Nucleus accumbens (tissue), 56 donors: Measurements from ENCODE around the gene USP32.
A peak's percentile ranks its signal among the peaks of the same experiment; 100 is the strongest.

Source experiments
- DNase-seq, 56 donors: peaks; one replicate each; lab custom pipeline; 2025; lab: John Stamatoyannopoulos, UW

Gene USP32

DNA sequence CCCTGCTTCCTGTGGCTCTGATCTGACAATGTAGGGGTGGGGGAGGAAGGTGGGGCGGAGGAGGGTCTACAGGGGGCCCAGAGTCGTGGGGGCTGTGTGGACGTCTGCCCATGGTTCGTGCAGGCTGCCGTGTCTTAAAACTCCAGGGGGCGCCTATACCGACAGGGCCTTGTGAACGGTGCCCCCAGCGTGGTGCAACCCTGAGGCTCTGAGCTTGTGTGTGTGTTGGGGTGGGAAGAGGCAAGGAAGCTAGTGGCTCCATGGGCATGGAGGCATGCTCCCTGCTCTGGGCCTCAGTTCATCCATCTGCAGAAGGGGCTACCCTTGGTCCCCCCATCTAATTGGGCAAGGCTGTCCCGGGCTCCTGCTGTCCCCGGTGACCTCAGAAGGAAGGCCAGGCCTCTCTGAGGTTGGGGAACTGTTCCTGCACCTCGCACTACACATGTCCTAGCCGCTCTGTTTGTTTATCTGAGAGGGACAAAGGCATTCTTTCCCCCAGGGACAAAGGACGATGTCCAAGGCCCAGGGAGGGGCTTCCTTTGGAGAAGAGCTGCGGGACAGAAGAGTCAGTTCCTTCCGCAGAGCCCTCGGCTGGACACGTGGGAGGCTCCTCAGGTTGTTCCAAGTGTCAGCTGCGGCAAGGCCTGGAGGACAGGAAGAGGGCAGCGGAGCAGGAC, 228.7 kb downstream of the USP32 start:
- DNase-seq = no peak

DNA sequence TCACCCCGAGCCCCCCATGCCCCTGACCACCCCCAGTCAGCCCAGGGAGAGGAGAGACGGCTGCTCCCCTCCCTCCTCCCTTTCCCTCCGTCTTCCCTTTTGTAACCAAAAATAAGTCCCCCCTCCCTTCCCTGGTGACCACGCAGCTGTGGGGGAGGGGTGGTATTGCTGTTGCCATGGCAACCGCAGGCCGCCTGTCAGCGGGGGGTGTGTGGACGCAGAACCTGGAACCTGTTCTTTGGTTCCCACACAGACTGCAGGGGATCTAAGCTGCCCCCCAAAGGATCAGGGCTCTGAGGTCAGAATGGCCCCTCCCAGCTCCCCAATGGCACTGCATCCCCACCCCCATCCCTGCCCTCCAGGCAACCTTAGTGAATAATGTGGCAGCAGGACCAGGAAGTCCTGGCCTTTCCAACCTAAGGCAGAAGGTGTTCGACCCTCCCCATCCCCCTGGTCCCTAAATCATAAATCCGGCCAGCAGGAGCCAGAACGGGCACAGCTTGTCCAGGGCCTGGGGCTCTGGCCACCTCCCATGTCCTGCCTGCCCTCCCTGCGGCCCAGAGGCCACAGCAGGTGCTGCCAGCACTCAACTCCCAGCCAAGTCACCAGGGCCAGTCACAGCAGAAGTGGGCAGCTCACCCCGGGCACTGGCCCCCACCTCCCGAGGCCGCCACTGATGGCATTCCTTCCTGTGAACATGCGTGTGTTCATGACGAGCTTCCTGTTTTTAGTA, 230.2 kb downstream of the USP32 start:
- peak in 4 of 56 donors; percentile 5 to 36 (median 17) for DNase-seq

DNA sequence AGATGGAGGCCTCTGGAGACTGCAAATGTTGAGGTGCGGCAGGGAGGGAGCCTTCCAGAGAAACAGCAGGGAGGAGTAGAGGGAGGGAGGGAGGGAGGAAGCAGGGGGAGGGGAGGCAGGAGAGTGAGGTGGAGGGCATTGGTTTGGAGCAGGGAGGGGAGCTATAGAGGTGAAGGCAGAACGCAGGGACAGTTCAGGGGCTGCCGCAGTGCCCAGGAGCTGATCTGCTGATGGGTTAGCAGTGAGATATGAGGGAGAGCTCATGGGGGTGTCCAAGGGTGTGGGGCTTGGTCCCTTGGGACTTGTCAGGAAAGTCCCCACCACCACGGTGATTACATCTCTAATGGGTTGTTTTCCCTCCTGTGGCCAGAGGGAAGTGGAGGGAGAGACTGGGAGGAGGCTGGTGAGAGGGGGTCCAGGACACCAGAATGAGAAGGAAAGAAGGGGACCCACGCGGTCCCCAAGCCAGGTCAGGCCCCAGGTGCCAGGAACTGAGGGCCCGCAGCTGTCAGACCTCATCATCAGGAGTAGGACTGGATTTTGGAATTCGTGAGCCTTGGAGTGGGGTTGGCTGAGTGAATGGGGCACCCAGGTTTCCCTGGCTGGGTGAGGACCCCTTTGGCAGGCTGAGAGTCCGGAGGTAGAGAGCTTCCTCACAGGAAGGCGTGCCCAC, 231.0 kb downstream of the USP32 start:
- DNase-seq = no peak

DNA sequence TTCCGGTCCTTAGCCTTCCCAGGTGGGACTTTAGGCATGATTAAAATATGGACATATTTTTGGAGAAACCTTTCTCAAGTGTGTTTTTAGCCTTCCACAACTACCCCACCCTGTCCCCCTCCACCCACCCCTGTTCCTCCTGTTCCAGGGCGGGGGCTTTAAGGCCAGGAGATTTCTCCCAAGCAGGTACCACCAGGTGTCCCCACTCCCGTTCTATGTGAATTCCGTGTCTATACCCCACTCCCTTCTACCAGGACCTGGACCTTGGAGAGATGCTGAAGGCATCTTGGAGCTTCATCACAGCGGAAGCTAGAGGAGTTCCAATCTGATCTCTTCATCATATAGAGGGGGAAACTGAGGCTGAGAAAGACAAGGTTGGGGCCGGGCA, 232.5 kb downstream of the USP32 start:
- no peak for DNase-seq

DNA sequence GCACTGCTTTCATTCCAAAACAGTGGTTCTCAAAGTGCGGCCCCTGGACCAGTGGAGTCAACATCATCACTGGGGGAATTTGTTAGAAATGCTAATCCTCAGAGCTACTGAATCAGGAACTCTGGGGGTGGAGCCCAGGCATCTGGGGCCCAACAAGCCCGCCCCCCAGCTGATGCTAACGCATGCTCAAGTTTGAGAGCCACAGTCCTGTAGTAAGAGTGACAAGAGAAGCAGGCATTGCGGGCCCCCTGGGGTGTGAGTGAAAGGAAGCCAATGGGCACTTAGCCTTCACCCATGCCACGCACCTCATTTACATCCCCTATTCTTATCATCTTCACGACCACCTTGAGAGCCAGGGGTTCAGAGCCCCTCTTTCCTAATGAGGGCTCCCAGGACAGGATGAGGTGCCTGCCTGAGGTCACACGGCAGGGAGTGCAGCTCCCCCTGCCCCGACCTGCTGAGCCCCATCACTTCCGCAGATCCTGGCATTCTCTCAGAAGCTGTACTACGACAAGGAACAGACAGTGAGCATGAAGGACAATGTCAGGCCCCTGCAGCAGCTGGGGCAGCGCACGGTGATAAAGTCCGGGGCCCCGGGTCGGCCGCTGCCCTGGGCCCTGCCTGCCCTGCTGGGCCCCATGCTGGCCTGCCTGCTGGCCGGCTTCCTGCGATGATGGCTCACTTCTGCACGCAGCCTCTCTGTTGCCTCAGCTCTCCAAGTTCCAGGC, 233.0 kb downstream of the USP32 start:
- no peak for DNase-seq

DNA sequence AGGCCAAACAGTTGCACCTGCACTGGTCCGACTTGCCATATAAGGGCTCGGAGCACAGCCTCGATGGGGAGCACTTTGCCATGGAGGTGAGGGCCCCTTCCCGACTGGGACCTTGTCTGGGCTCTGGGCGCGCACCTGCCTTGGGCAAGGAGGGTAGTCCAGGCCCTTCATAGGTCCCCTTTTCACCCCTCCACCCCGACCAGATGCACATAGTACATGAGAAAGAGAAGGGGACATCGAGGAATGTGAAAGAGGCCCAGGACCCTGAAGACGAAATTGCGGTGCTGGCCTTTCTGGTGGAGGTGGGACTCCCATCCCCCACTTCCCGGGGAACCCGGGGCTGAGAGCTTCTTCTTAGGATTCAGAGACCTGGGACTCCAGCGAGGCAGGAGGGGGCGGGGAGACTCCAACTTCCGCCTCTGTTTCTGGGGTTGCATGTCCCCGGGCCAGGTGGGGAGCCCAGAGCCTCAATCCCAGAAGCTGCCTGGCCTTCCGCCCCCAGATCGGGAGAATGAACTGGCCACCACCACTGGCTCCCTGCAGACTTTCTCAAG, 234.4 kb downstream of the USP32 start:
- no peak for DNase-seq

DNA sequence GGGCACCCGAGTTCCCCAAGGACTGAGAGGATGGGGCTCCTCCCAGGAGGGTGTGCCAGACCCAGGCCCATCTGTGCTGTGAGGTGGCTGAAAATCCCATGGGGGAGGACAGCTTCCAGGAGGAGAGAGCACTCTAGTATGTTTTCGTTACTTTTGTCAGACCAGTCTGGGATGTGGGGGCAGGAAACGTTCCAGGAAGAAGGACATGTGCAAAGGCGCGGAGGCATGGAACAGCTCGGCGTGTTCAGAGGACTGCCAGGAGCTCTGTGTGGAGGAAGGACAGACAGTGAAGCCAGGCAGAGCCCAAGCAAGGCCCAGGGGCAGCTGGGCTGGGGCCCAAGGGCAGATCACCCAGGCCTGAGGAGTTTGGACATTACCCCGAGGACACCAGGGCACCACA, 235.2 kb downstream of the USP32 start:
- no peak for DNase-seq

DNA sequence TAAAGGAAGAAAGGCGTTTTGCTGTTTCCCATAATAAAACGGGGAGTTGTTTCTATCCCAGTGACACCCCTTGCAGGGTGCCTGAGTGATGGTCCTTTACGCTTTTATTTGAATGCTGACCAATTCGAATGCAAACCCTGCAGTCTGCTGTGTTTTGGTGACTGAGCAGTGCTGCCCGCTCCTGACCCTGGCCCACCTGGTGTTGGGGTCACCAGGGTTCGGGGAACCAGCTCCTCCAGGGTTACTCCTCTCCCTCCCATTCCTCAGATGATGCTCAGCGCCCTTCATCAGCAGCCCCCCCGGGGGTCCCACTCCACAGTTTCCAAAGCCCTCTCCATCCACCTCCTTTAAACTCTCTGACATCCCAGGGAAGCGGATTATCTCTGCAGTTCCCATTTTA, 236.1 kb downstream of the USP32 start:
- DNase-seq = no peak

DNA sequence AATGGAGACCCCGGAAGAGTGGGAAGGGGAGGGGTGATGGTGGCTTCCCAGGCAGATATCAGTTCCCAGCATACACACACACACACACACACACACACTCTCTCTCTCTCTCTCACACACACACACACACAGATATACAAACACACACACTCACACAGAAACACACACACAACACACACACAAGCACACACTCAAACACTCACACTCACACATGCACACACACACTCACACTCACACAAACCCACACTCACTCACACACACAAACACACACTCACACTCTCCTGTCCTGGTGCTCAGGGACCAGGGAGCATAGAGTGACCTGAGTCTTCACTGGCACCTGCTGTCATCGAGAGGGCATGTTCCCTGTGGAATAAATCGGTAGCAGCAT, 236.5 kb downstream of the USP32 start:
- DNase-seq = no peak

DNA sequence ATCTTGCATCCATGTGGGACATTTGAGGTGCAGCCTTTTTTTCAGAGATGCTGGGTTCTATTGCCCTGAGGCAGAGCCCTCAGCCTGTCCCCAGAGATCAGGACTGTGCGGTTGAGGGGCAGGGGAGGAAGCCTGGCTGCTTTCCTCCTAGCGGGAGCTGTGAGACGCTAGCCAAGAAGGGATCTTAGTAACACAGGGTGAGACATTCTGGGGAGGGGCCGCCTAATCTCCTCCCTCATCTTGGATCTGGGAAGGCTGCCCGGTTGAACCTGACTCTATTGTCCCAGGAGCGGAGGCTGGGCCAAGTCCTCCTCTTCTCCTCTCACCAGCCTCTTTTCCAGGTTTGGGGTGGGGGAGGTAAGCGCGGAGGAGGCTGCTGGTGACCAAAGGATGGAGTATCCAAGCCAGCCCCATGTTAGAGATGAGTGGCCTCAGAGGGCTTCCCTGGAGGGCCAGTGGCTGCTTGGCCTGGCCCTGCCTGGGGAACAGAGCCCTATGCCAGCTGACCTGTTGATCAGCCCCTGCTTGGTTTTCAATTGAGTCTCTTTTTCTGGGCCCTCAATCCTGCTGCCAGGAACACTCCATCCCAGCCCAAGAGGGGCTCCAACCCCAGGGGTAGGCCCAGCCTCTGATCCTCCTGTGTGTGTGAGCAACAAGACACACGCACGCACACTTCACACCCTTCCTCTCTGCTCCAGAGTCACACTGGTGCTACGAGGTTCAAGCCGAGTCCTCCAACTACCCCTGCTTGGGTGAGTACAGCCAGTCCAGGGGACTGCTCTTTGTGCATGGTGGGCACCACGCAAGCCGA, 237.1 kb downstream of the USP32 start:
- DNase-seq = peak in 15 of 56 donors; percentile 8 to 53 (median 16)

DNA sequence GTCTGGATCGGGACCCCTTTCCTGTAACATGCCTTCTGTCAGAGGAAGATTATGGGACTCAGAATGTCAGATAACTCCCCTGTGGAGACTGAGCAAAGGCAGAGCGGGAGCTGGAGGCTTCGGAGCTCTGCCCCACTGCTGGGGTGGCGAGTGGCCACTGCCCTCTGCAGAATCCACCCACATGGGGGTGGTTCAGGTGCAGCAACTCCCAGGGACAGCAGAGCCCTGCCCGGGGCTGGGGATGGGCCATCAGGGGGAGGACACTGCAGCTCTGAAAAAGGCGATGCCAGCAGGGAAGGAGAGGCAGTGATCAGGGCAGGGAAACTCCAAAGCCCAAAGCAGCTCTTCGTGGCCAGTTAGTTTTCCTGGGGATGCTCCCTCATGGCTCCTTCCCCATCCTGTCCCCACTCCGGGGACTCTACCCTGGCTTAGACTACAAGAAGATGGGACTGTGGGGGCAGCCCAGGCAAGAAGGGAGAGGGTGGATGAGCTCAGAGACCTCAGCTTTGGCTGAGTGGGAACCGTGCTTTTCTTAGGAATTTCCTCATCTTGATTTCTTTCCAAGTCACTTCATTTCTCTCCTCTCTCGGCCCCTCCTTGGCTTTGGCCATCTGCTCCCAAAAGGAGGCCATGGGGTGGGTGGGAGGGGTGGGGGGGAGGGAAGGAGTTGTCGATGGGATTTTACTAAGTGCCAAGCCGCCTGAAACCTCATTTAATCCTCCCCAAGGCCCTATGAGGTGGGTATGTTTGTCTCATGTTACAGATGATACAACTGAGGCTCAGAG, 238.1 kb downstream of the USP32 start:
- no peak for DNase-seq

DNA sequence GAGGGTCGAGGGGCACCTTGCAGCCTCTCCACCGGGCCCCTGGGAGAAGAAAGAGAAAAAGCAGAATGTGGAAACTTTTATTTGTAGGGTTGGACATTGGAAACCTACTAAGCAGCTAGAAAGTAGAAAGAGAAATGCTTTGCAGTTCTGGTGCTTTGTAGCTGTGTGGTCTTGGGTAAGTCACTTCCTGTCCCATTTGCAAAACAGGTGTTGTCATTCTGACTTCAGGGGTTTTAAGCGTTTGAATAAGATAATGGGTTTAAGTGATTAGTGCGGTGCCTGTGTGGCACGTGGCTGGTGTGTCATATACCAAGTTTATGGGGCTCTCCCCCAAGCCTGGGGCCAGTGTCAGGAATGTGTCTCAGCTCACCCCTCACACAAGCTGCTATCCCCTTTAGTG, 240.6 kb downstream of the USP32 start:
- no peak for DNase-seq

DNA sequence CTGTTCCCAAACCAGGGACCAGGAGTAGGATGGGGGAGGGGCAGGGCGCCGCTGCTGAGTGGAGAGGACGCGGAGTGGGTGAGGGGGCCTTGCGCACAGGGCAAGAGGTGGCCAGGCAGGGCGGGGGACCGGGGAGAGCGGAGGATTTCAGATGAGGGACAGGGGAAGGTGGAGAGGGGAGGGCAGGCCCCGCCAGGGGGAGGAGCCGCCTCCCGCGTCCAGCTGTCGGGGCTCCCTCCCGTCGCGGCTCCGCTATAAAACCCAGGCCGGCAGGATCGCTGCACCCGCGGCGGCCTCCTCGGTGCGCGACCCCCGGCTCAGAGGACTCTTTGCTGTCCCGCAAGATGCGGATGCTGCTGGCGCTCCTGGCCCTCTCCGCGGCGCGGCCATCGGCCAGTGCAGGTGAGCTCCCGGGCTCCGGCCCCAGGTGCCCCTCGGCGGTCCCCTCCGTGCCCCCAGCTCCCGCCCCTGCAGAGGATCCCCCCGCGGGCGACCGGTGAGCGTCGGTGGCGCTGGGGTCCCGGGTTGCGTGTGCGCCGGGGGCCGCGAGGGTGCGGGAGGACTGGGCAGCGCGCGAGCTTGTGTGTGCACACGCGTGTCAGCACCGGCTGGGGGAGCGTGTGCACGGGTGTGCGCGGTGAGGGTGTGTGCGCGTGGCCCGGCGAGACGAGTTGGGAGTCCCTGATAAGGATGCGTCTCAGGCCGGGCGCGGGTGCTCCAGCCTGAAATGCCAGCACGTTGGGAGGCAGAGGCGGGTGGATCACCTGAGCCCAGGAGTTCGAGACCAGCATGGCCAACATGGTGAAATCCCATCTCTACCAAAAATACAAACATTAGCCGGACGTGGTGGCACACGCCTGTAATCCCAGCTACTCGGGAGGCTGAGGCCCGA, 242.0 kb downstream of the USP32 start, which contains the start of gene CA4:
TSS of gene CA4 (plus strand) at position 283 of the 892 bp plus-strand sequence. CDS start at position 345, 62 bp downstream.
- DNase-seq = no peak

DNA sequence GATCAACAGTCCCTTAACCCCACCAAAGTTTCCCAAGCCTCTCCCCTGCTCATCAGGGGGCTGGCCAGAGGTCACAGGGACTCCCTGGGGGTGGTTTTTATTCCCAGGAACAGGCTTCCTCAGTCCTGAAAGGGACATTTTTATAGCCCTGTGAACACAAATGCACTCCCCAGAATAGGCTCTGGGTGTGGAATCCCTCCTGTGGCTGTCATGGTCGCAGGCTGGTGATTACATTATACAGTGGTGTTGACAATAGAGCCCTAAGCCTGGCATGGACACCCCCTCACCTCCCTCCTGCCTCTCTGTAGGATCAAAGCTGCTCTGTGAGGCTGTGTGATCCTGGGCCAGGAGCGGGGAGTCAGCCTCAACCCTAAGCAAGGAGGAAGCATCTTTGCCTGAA, 243.6 kb downstream of the USP32 start:
- DNase-seq = no peak

DNA sequence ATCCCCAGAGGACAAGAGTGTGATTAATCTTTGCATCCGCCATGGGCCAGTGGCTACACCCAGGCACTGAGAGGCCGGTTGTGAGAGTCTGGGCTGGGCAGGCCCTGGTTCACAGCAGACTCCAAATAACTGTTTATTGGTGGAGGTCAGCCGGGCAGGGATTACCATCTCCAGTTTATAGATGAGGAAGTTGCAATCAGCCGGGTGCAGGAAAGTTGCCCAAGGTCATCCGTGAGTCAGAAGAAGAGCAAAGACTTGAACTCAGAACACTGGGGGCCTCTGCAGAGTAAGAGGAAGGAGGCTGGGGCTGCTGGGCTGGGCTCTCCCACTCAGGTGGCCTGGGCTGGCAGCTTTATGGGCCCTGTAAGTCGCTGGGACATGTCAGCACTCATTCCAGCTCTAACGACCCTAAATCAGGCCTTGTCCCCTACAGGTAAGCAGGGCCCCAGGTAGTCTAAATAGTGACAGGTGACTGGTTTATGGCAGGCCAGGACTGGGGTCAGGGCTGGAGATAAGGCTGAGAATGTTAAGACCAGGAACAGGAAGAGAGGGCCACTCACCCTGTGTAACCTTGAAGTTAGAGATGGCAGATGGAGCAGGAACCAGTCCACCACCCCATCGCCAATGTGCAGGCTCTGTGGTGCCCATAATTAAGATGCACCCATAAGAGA, 244.2 kb downstream of the USP32 start:
- DNase-seq = no peak

DNA sequence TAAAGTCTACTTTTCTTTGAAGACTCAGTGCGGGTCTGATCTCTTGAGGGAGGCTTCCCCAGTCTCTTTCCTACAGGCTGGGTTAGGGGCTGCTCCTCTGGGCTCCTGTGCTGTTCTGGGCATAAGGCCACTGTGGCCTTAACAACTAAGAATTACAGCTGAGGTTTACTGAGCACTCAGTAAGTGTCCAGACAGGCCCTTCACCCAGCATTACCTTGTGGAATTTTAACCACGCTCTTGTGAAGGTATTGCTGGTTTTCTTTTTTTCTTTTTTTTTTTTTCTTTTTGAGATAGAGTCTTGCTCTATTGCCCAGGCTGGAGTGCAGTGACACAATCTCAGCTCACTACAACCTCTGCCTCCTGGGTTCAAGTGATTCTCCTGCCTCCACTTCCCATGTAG, 245.7 kb downstream of the USP32 start:
- no peak for DNase-seq
